ENCODE data around the gene LRRC23. TPM values are rescaled to one million over a fixed set of nuclear protein-coding genes. Genes with fewer than 3 reads are reported as not detected.

Gene LRRC23
- total RNA-seq, 1 donor from 2014 or later, result 5.2 TPM

- no peak for DNase-seq (ENCODE audit: low spot score)
- peaks cover 7% of the 10 kb centered on the region for H3K79me2 ChIP-seq (ENCODE audit: low read depth)
- no peaks in the 10 kb centered on the region for H3K9me3 ChIP-seq (ENCODE audit: low read depth)
- H3K4me1 ChIP-seq, result peaks cover 20% of the 10 kb centered on the region
- H3K27me3 Mint-ChIP-seq (ENCODE audit: insufficient read depth, low read depth), result peaks cover 11% of the 10 kb centered on the region
- TF ChIP-seq EZH2phosphoT487 (IDR thresholded peaks at IDR 0.05) (no peak), EZH2 (IDR thresholded peaks at IDR 0.05) (no peak), CTCF (IDR thresholded peaks at IDR 0.05) (no peak)
- H3K4me3 ChIP-seq, result no peak overlapping the region
- no peak overlapping the region for H3K9ac ChIP-seq
- peaks cover 66% of the 10 kb centered on the region for H3F3A ChIP-seq (ENCODE audit: low read depth)
- peak overlapping the region; percentile 63 for H3K4me2 ChIP-seq
- peak overlapping the region; percentile 46 for H2AFZ ChIP-seq (replicated peaks)
- H3K27ac Mint-ChIP-seq, result no peak overlapping the region
- peaks cover 11% of the 10 kb centered on the region for H3K36me3 Mint-ChIP-seq
- H3K9me3 Mint-ChIP-seq, result no peaks in the 10 kb centered on the region
- no peaks in the 10 kb centered on the region for H3K36me3 ChIP-seq
- H3K4me3 Mint-ChIP-seq, result no peak overlapping the region
- no peak overlapping the region for H3K27ac ChIP-seq
- no peaks in the 10 kb centered on the region for H3K27me3 ChIP-seq
- peaks cover 38% of the 10 kb centered on the region for H3K4me1 Mint-ChIP-seq
- H4K20me1 ChIP-seq (ENCODE audit: low read depth), result no peaks in the 10 kb centered on the region
Observed at GRCh38 chr12:6963016-6963731, 58.6 kb downstream of the LRRC23 start.

MicroRNA genes within 50 kb of the gene (microRNA counts, 767-probe panel; counts per million panel counts)
- microRNA hsa-miR-141-3p (460 counts per million, percentile 90 among the panel's probes with 10 or more counts), microRNA hsa-miR-200c-3p (6,526 counts per million, percentile 92 among the panel's probes with 10 or more counts)

Small RNAs within 50 kb of the gene (microRNA-seq; reads per million reads assigned to microRNA genes)
- 39.6 reads per million, percentile 65 among the genes with 10 or more reads in this experiment for gene MIR141
- gene MIR200C, result 572 reads per million, percentile 90 among the genes with 10 or more reads in this experiment

Small RNAs within 50 kb of the gene (small RNA-seq; reads per million reads assigned to genes)
- 0.64 reads per million, percentile 65 among the genes with 10 or more reads in this experiment for gene MIR141
- gene MIR200C, result 0.89 reads per million, percentile 75 among the genes with 10 or more reads in this experiment
- not detected for gene RNU7-1

Other genes with a start within 250 kb of the LRRC23 start
- 101 and 135 TPM in 2 replicates for gene ING4, start 241.7 kb upstream of the LRRC23 start, total RNA-seq (ENCODE audit: low replicate concordance)
- 38.0 and 52.0 TPM in 2 replicates for gene ZNF384, start 215.4 kb upstream of the LRRC23 start, total RNA-seq (ENCODE audit: low replicate concordance)
- 0.32 and 1.7 TPM in 2 replicates for gene PIANP, start 204.0 kb upstream of the LRRC23 start, total RNA-seq (ENCODE audit: low replicate concordance)
- 24.5 and 41.8 TPM in 2 replicates for gene COPS7A, start 180.8 kb upstream of the LRRC23 start, total RNA-seq (ENCODE audit: low replicate concordance)
- 120 and 164 TPM in 2 replicates for gene MLF2, start 151.7 kb upstream of the LRRC23 start, total RNA-seq (ENCODE audit: low replicate concordance)
- gene PTMS, start 138.5 kb upstream of the LRRC23 start, total RNA-seq (ENCODE audit: low replicate concordance), result 134 and 608 TPM in 2 replicates
- 0.45 and 2.9 TPM in 2 replicates for gene LAG3, start 132.3 kb upstream of the LRRC23 start, total RNA-seq (ENCODE audit: low replicate concordance)
- 2.0 and 2.5 TPM in 2 replicates for gene CD4, start 115.3 kb upstream of the LRRC23 start, total RNA-seq (ENCODE audit: low replicate concordance)
- gene GPR162, start 83.0 kb upstream of the LRRC23 start, total RNA-seq (ENCODE audit: low replicate concordance), result 10.0 and 27.6 TPM in 2 replicates
- gene P3H3, start 76.4 kb upstream of the LRRC23 start, total RNA-seq (ENCODE audit: low replicate concordance), result 14.1 and 52.6 TPM in 2 replicates
- gene GNB3, start 63.9 kb upstream of the LRRC23 start, total RNA-seq (ENCODE audit: low replicate concordance), result 2.7 and 7.6 TPM in 2 replicates
- 62.1 and 73.5 TPM in 2 replicates for gene CDCA3, start 53.5 kb upstream of the LRRC23 start, total RNA-seq (ENCODE audit: low replicate concordance)
- 60.9 and 101 TPM in 2 replicates for gene USP5, start 52.7 kb upstream of the LRRC23 start, total RNA-seq (ENCODE audit: low replicate concordance)
- 1,038 and 1,695 TPM in 2 replicates for gene TPI1, start 37.3 kb upstream of the LRRC23 start, total RNA-seq (ENCODE audit: low replicate concordance)
- gene SPSB2, start 31.5 kb upstream of the LRRC23 start, total RNA-seq (ENCODE audit: low replicate concordance), result 0.65 and 6.6 TPM in 2 replicates
- gene ENO2, start 9.8 kb downstream of the LRRC23 start, total RNA-seq (ENCODE audit: low replicate concordance), result 82.2 and 136 TPM in 2 replicates
- 8.9 and 28.7 TPM in 2 replicates for gene ATN1, start 23.1 kb downstream of the LRRC23 start, total RNA-seq (ENCODE audit: low replicate concordance)
- not detected in 2 replicates for gene RNU7-1, start 39.0 kb downstream of the LRRC23 start, total RNA-seq (ENCODE audit: low replicate concordance)
- 314 and 399 TPM in 2 replicates for gene C12orf57, start 39.2 kb downstream of the LRRC23 start, total RNA-seq (ENCODE audit: low replicate concordance)
- gene PTPN6, start 46.5 kb downstream of the LRRC23 start, total RNA-seq (ENCODE audit: low replicate concordance), result 4.4 and 6.0 TPM in 2 replicates
- 214 and 291 TPM in 2 replicates for gene PHB2, start 65.8 kb downstream of the LRRC23 start, total RNA-seq (ENCODE audit: low replicate concordance)
- 27.3 and 32.0 TPM in 2 replicates for gene EMG1, start 66.1 kb downstream of the LRRC23 start, total RNA-seq (ENCODE audit: low replicate concordance)
- gene LPCAT3, start 113.7 kb downstream of the LRRC23 start, total RNA-seq (ENCODE audit: low replicate concordance), result 18.1 and 32.6 TPM in 2 replicates
- 0.56 and 2.1 TPM in 2 replicates for gene C1S, start 155.9 kb downstream of the LRRC23 start, total RNA-seq (ENCODE audit: low replicate concordance)
- gene C1R, start 187.6 kb downstream of the LRRC23 start, total RNA-seq (ENCODE audit: low replicate concordance), result 3.3 and 8.8 TPM in 2 replicates
- 18.3 and 32.2 TPM in 2 replicates for gene C1RL, start 204.4 kb downstream of the LRRC23 start, total RNA-seq (ENCODE audit: low replicate concordance)
- not detected in 2 replicates for gene RBP5, start 224.1 kb downstream of the LRRC23 start, total RNA-seq (ENCODE audit: low replicate concordance)
- gene CLSTN3, start 225.5 kb downstream of the LRRC23 start, total RNA-seq (ENCODE audit: low replicate concordance), result 24.0 and 36.9 TPM in 2 replicates

All from neural progenitor cell (in vitro differentiated cells).